HT-29 (cell line): ENCODE measurements around the gene CCDC200. TPM values are rescaled to one million over a fixed set of nuclear protein-coding genes. Genes with fewer than 3 reads are reported as not detected.
A peak's percentile ranks its signal among the peaks of the same experiment; 100 is the strongest.
"Not testable (repeated sequence)": the region's sequence is repeated elsewhere in the genome, so short reads cannot be mapped to it uniquely, and the experiment has no call there.

Source experiments
- DNase-seq: peaks from one replicate; pipeline ENCODE4 v3.0.0-alpha.2; 2015; ENCODE audit warnings: low spot score
- total RNA-seq: library from RNA; depleted of rRNA; stranded (reverse); fragments of >200 nt; shearing (Covaris generic); gene quantifications from 2 replicates; pipeline ENCODE4 v1.2.3, GENCODE V29; 2014

The CCDC200 gene
- total RNA-seq, 1 experiment from 2014 or later: not detected

- DNase-seq: no peak
These were observed 11.4 kb downstream of the CCDC200 start for GRCh38 chr17:43216762-43217613.

- no peak for DNase-seq
These were observed 12.1 kb downstream of the CCDC200 start for GRCh38 chr17:43216369-43216761.

GRCh38 chr17:43215341-43215740 lies 13.1 kb downstream of the CCDC200 start:
- DNase-seq: no peak

- no peak for DNase-seq
These were observed 14.9 kb downstream of the CCDC200 start for GRCh38 chr17:43213545-43213944.

- DNase-seq: no peak
These were observed 15.6 kb downstream of the CCDC200 start for GRCh38 chr17:43212641-43213490.

- DNase-seq: peak; percentile 77
These were observed 16.7 kb downstream of the CCDC200 start, which contains the start of gene TMEM106A for GRCh38 chr17:43211480-43212402. TSS of gene TMEM106A (plus strand) at chr17:43211875. CDS start at chr17:43213042, 1,167 bp downstream.

GRCh38 chr17:43211123-43211479 lies 17.3 kb downstream of the CCDC200 start:
- no peak for DNase-seq

- no peak for DNase-seq
These were observed 17.8 kb downstream of the CCDC200 start for GRCh38 chr17:43210576-43210975.

GRCh38 chr17:43203013-43203412 lies 25.4 kb downstream of the CCDC200 start:
- DNase-seq: not testable (repeated sequence)

- DNase-seq: no peak
These were observed 28.3 kb downstream of the CCDC200 start for GRCh38 chr17:43200127-43200526.

GRCh38 chr17:43199633-43200032 lies 28.8 kb downstream of the CCDC200 start:
- DNase-seq: no peak

- DNase-seq: no peak
These were observed 35.2 kb downstream of the CCDC200 start for GRCh38 chr17:43193251-43193650.

GRCh38 chr17:43186656-43187055 lies 41.8 kb downstream of the CCDC200 start:
- DNase-seq: not testable (repeated sequence)

GRCh38 chr17:43183921-43184320 lies 44.5 kb downstream of the CCDC200 start:
- DNase-seq: no peak

GRCh38 chr17:43176119-43176570 lies 52.3 kb downstream of the CCDC200 start:
- DNase-seq: peak; percentile 73

- DNase-seq: peak; percentile 34
These were observed 53.0 kb downstream of the CCDC200 start for GRCh38 chr17:43175213-43176118.

GRCh38 chr17:43171586-43172487 lies 56.6 kb downstream of the CCDC200 start:
- peak; percentile 79 for DNase-seq
